Astrocyte (in vitro differentiated cells and primary cell): ENCODE results near the gene ALDH1A3.

Experiments used
- CTCF ChIP-seq: IDR thresholded peaks from 2 replicates; pipeline ENCODE4 v1.5.1; 2011; ENCODE audit warnings: low read depth, mild to moderate bottlenecking, inconsistent platforms, low read length, moderate library complexity; ENCODE audit not compliant: insufficient read depth
- EZH2 ChIP-seq: IDR thresholded peaks from 2 replicates; pipeline ENCODE4 v1.6.1; 2012; ENCODE audit warnings: mild to moderate bottlenecking, low read length, inconsistent platforms; ENCODE audit not compliant: insufficient read depth

- TF ChIP-seq CTCF (no peak), EZH2 (no peak)
Observed at GRCh38 chr15:100849855-100850218, 29.8 kb upstream of the ALDH1A3 start.
